UCSD-AML1 (cell line): ENCODE measurements around the gene PRXL2A.

Experiments used
- DNase-seq: peaks from one replicate; lab custom pipeline; 2025; ENCODE audit not compliant: unreplicated experiment; lab: John Stamatoyannopoulos, UW

PRXL2A gene

GRCh38 chr10:80444124-80444523 is 35.8 kb downstream of the PRXL2A start:
- no peak for DNase-seq

GRCh38 chr10:80444646-80445319 is 36.4 kb downstream of the PRXL2A start:
- peak; percentile 65 for DNase-seq

GRCh38 chr10:80447436-80448190 is 39.3 kb downstream of the PRXL2A start:
- no peak for DNase-seq

DNA sequence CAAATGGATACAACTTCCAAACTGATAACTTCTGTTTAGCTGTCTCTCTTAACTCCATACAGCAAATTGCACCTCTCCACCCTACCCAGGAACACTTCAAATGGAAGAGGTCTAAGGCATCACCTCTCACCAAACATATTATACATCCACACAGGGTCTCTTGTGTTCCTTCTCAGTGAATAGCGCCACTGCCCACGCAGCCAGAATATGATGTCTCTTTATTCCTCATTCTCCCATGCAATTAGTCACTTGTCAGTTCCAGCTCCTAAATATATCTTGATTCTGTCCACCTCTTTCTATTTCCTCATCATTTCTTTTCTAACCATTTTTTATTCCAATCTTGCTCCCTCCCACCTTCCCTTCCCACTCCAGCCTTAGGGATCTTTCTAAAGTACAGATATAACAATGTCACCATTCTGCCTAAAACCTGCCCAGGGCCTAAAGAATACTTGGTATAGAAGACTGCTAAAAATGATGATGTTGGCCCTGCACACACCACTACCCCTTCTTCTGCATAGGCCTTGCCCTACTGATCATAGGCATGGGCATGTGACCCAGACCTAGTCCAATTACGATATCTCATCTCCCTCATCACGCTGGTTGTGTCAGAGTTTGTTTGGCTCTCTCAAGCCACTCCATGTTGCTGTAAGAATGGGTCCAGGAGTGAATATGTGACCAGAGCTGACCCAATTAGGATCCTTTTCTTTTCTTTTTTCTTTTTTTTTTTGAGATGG is 40.0 kb downstream of the PRXL2A start:
- DNase-seq, result no peak

DNA sequence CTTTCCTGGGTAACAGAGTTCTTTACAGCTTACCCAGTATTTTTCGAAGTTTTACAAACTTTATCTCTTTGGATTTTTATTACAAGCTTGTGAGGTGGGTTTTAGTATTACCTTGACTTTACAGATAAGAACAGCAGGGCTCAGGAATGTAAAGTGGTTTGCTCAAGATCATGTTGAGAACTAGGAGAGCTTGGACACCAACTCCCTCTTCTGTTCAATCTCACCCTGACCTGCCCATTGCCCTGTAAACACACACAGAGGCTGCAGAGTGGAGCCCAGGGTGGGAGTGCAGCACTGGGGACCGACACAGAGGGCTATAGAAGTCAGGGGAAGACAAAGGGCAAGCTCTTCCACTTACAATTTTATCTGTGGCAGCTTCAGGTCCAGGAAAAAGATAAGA is 41.2 kb downstream of the PRXL2A start:
- no peak for DNase-seq

DNA sequence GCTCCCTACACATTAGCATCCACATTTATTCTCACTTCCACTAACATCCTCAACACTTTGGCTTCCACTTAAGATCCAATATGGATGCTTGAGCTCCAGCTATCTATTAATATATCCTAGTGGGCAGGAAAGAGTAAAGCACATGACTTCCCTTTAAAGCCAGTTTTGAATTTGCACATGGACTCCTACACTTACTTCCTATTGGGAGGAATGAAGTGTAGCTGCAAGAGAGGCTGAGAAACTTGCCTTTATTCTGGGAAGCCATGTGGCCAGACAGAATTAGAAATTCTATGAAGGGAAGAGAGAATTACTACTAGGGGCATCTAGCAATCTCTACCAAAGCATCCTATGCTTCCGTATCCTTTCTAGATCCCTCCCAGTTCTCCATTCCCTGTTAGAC is 42.8 kb downstream of the PRXL2A start:
- DNase-seq, result no peak

DNA sequence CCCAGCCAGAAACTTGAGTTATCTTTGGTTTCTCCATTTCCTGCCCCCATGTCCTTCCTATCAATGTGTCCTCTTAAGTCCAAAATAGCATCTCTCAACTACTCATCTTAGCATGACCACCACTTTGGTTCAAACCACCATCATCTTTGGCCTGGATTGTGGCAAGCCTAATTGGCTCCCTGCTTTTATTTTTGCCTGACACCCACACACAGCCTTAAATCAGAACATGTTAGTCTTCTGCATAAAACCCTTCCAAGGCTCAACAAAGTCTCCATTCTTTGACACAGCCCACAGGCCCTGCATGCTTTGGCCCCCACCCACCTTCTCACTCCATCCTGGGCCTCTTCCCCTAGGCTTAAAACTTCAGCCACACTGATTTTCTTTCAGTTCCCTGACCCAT is 43.7 kb downstream of the PRXL2A start:
- no peak for DNase-seq

DNA sequence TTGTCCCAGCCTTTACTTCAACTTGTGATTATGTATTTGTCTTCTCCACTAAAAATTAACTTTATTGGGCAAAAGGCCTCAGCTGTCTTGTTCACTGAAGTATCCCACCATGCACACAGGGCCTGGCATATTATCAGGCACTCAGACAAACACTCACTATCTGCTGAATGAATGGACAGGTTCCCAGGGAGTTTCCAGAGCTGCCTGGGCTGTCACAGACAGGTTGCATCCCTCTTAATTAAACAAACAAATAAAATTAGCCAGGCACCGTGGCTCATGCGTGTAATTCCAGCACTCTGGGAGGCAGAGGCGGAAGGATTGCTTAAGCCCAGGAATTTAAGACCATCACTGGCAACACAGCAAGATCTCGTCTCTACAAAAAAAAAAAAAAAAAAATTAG is 44.3 kb downstream of the PRXL2A start:
- no peak for DNase-seq

- no peak for DNase-seq
These were observed 44.9 kb downstream of the PRXL2A start for GRCh38 chr10:80453056-80453841.

DNA sequence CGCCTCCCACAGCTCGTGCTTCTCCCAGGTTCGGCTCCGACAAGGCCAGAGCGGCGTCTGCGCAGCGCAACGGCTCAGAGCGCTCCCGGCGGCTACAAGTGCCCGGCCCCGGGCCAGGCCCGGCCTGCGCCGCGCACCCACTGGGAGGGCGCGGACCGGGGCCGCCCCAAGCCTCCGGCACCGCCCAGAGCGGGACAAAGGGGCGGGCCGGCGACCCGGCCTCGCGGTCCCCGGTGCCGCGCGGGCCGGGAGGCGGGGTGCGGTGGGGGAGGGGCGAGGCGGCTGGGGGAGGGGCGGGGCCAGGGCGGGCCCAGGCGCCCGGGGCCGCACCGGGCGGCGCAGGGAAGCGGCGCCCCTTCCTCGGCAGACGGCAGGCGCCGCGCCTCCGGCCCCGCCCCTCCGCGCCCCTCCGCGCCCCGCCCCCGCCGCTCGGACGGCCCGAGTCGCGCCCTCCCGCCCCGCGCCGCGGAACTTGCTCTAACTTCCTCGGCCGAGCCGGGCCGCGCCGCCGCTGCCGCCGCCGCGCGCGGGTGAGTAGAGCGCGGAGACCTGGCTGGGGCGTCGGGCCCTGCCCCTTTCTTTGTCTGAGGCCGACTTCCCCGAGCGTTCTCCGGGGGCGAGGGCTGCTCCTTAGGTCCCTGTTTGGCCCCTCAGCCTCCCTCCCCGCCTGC is 45.6 kb downstream of the PRXL2A start, which contains the start of gene TSPAN14:
TSS of gene TSPAN14 (plus strand) at position 469 of the 671 bp plus-strand sequence. CDS start 34,924 bp downstream, outside the sequence.
- peak; percentile 89 for DNase-seq

DNA sequence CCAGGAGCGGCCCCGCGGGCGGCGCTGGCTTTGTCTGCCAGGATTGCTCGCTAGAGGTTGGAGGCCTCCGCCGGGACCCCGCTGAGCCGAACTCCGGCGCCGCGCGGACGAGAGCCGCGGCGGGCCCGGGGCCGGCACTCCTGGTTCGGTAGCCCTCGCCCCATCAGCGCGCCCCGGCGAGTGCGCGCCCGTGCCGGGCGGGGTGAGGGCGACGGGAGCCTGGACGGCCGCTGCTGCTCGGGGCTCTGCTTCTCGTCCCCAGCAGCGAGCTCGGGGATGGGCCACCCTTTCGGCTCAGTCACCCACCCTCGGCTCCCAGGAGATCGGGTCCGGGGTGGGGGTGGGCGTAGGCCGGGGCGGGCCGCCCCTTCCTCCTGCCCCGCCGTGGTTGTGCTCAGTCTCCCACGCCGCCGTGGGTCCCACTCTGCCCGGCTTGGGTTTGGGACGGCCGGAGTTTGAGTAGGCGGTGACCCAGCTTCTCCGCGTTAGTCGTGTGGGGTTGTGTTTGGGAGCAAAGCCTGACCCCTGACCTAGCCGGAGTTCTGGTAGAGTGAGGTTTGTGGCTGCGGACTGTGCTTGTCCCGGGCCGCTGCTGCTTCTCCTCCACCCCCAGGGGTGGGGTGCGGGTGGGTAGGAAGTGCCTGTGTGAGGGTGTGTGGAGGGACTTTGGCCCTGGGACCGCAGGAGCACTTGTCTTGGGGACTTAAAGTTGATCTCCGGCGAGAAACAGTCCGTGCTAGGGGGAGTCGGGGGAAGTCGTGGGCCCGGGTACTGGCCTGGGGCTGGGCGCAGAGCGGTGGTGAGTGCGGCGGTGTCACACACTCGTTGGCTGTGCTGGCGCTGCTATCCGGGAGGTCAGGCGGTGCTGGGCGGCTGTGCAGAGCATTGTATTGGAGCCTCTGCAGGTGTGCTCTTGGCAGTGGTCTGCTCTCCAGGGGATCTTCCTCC is 46.4 kb downstream of the PRXL2A start:
- peak; percentile 50 for DNase-seq

GRCh38 chr10:80455461-80456349 is 47.4 kb downstream of the PRXL2A start:
- no peak for DNase-seq

DNA sequence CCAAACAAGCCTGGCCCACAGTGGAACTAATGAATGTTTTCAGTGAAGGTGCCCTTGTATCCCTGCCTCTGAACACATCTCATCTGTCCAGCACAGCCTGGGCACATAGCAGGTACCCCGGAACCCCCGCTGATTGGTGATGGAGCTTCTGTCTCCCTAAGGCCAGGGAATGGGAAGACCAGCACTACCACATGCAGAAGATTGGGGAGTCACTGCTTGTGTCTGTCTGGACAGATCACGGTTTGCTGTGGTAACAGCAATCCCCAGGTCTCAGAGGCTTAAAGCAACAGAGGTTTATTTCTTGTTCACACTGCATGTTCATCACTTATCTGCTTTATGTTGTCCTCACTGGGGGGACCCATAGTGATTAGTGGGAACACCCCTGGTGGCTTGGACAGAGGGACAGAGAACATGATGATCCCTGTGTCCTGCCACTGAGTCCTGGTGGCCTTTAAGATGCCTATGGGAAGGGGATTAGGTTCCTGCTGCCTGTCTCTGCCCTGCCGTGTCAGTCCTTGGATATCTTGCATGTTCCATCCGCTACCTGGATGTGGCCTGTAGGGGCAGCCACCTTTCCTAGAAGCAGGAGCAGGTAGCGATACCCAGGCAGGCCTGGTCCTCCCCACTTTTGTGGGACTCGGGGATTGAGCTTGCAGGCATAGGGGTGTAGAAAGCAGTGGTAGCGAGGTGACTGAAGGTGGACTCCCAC is 49.4 kb downstream of the PRXL2A start:
- DNase-seq, result no peak

GRCh38 chr10:80458263-80458625 is 49.9 kb downstream of the PRXL2A start:
- DNase-seq, result no peak

- DNase-seq, result no peak
These were observed 50.3 kb downstream of the PRXL2A start for GRCh38 chr10:80458638-80459037.

- DNase-seq, result peak; percentile 83
These were observed 50.9 kb downstream of the PRXL2A start for GRCh38 chr10:80459047-80459865.
